Endometrial microvascular endothelial cells (primary cell): Measurements from ENCODE around the gene TSPAN1. TPM values are rescaled to one million over a fixed set of nuclear protein-coding genes. Genes with fewer than 3 reads are reported as not detected.

ENCODE experiments used
- in situ Hi-C: cut with HindIII; loops from 2 replicates; pipeline ENCODE4 v1.10.0; 2017; ENCODE audit warnings: low sequenced_read_pairs, low pct_unique_long_range_greater_than_20kb; ENCODE audit errors: inconsistent ontology term
- total RNA-seq: library from RNA; depleted of rRNA; stranded (reverse); fragments of >200 nt; gene quantifications from one replicate; pipeline ENCODE4 v1.2.3, GENCODE V29; 2015; ENCODE audit errors: inconsistent ontology term

The TSPAN1 gene, protein sequence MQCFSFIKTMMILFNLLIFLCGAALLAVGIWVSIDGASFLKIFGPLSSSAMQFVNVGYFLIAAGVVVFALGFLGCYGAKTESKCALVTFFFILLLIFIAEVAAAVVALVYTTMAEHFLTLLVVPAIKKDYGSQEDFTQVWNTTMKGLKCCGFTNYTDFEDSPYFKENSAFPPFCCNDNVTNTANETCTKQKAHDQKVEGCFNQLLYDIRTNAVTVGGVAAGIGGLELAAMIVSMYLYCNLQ
- 1.4 TPM for total RNA-seq

DNA sequence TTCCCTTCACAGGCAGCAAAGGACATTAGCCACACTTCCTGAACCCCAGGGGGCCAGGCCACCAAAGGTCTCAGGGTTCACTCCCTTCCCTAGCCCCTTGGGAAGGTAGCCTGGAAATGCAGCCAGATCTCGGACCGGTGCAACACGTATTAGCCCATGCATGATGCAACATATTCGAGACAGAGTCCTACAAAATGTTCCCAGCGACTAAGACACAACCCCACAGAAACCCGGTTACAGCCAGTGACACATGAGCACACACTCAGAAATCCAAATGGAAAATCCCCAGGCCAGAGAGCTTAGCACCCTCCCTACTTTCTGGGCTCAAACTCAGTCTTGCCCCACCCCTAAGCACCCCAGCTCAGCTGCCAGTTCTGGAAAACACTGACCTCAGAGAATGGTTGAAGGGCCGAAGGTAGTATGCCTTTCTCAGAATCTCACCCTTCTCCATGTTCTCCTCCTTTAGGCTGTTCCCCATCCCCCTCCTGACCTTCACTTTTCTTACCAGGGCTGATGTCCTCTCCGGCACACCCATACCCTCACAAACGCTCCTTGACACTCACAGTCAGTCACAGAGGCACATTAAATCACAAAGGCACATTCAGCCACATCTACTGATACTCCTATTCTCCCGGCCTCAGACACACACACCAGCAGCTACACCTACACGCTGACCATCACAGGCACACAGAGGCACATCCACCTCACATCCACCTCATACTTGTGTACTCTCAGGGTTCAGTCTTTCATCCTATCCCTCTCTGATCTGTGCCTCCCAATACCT, at the start of gene TSPAN1:
Gene TSPAN1 (plus strand): TSS at position 640 of the 784 bp plus-strand sequence. CDS start 6,021 bp downstream, outside the sequence.
- in situ Hi-C loops, result loop anchor here (25.0 kb wide), 1 partner anchor 137 kb away; no protein-coding TSS in a partner anchor

DNA sequence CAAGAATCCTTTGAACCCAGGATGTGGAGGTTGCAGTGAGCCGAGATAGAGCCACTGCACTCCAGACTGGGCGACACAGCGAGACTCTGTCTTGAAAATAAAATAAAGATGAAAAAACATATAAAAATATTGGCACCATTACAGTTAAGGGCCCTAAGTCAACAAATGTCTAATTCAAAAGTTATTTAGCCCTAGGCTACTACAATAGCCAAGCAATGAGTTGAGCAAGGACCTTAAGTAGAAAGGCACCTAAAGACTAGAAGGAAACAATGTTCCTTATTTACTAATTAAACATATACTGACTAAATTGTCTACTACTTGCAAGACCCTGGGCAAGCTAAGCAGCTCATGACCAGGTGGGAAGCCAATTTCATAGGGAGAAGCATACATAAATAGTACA, 46.5 kb upstream of the TSPAN1 start:
- in situ Hi-C loops, result no loop called here

DNA sequence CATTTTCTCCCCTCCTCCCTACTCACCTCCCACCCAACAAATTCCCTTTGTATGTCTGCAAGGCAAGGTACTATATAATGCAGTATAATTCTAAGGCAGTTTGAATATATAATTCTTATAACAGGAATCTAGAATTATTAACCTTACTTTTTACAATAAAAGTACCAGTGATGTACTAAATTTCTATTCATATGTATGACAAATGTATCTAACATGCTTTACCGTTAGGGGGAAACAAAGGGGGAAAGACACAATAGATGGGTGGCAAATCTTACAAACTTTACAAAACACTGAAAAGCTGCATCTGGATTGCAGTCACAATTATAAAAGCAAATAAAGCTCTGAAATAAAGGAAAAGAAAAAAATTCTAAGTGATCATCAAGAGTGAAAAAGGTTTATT, 44.8 kb upstream of the TSPAN1 start:
- in situ Hi-C loops, result no loop called here

DNA sequence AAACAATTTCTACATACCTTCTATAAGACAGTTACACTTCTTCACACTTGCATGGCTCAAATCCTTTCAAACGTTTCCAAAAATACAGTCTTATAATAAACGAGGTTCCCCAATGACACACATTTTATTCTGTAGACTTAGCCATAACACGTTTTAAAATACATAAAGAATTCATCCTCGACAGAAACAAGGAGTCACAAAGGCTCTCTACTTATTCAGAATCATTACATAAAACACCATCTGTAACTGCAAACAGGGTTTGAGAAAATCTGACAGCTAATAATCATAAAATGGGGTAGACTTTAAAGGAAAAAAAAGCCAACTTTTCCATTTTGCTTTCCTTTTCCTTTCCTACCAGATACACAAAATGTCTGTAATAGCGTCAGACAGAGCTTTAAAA, 44.3 kb upstream of the TSPAN1 start:
- in situ Hi-C loops, result no loop called here

DNA sequence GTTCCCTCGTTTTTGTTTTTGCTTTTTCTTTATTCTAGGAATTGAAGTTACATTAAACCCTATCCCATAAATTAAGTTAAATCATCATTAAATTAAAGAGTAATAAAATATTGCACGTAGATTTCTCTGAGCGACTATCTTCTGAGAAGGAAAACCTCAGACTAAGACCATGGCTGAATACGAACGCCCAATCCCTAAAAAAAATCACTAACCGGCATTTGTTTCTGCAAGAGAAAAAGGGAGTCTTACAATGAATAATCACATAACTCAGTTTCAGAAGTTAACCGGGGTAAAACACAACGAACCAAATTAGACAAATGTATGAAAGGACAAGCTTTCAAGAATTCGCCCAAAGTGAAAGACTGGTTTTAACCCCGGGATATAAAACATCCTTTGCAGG, 43.8 kb upstream of the TSPAN1 start:
- in situ Hi-C loops, result no loop called here

DNA sequence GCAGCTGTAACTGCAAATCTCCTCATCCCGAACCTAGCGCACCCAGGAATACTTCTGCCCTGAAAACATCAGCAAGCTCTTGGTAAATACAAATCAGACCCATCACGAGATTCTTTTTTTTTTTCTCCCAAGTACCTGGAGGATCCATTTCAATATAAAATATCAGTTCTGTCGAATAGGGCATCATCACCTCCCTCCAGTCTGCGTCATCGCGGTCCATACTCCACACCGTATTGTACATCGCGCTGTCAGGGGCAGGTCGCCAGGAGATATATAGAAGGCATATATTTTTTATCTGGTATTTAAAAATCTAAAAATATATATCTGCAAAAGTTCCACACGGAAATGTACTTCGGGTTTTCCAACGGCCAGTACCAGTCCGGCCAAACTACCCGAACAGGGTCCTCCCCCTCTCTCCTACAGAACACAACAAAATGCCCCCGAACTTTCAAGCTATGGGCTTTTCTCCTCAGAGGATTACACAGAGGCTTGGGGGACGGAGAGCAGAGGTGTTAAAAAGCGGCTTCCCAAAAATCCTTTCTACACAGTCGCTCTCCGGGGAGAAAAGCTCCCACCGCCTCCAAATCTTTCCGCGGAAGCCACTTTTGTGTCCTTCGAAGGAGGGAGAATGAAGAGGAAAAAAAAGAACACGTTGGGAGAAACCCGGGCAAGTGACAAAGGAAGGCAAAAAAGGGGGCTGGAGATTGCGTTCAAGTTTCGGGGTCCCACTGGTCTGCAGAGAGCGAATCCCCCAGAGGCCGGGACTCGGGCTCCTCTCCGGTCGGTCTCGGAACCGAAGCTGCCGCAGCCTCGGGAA, 43.0 kb upstream of the TSPAN1 start:
- in situ Hi-C loops, result no loop called here

DNA sequence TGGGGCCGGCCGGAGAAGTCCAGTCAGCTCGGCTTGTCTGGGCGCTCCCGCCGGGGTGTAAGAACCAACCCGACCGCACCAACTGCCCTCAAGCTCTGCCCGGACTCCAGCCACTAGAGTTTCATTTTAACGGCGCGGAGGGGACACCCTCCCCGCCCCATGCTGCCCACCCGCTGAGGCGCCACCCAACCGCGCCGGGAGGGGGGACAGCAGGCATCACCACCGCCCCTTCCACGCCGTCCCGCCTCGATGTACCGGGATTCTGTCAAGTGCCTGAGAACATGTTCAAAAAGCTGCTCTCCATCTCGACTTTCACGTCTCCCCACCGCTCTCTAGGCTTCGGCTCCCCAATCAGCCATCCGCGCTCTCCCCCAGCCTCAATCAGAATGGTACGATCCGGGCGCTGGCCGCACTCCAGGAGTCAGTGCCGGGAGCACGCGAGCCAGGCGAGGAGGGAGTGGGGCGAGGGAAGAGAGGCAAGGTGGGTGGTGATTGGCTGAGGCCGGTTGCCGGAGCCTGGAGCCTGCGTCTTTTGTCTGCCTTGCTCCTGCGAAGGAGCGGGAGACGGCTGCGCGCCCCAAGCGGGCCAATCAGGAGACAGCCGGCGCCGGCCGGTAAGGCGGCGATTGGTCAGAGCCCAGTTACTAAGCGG, 42.2 kb upstream of the TSPAN1 start, which contains the start of gene PIK3R3:
Gene PIK3R3 (minus strand): TSS at position 101 of the 652 bp plus-strand sequence. CDS start 677 bp downstream, outside the sequence.
- in situ Hi-C loops, result no loop called here

DNA sequence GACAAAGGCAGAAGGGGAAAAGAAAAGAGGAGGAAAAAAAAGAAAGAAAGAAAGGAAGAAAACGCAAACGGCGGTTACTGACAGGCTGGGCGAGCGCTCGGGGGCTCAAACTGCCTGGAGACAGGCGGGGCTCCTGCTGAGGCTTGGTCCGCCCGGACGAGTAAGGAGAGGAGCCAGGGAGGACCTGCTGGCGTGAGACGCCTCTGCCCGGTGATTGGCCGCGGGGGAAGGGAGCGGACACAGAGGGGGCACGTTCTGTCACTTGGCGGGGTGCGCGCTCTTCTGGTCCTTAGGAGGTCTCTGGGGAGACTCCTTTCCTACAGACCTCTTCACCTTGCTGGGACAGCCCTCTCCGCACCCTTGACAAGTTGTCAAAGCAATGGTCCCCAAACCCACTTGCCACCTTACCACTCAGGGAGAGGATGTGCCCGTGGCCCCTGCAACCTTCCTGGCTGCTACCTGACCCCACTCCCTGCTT, 41.7 kb upstream of the TSPAN1 start:
- in situ Hi-C loops, result no loop called here

DNA sequence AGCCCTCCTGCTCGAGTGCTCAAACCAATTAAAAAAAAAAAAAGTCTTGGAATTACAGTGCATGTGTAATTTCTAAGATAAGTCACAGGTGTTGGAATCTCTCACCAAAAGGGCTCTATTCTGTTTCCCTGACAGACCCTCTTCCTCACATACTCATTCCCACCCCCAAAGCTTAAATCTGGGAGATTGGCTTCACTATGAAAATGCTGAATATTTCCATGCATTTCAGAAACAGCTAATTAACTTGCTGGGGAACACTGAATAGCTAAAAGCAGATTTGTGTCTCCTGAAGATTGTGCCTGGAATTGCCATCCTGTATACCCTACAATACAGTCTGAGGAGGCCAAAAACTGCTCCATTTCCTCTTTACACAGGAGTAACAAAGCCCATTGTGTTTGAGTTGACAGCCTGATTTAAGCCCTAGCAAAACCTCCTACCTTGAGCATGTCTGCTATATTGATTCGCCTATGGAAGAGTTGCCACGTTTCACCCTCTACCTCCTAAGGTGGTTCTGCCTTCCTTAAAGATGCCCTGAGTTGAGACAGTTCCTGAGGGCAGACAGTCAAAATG, 41.0 kb upstream of the TSPAN1 start:
- in situ Hi-C loops, result no loop called here

DNA sequence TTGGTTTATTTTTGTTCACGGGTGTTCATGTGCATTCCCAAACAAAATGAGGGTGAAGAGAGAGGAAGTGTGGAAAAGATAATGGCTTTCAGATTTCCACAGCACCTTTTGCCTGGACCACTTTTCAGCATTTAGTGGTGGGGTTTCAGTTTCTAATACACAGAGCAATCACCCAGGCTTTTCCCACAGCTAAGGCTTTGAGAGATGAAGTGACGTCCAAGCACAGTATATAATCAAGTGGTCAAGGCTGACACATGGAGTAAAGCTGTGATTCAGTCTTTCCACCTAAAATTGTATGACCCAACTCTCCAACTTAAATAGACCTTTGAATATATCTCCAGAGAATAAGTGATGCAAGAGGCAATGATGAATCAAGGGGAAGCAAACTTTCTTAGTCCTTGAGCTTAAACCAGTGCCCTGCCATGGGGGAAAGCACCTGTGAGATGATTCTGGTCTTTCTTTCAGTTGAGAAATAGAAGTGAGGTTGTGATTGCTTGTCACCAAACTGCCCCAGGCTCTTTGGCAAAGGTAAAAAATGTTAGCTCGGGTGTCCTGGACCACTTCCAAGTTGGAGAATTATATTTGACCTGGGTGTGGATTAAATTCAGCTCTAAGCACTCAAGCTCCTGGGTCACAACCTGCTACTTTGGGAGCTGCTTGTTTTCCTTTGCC, 40.1 kb upstream of the TSPAN1 start:
- in situ Hi-C loops, result no loop called here

DNA sequence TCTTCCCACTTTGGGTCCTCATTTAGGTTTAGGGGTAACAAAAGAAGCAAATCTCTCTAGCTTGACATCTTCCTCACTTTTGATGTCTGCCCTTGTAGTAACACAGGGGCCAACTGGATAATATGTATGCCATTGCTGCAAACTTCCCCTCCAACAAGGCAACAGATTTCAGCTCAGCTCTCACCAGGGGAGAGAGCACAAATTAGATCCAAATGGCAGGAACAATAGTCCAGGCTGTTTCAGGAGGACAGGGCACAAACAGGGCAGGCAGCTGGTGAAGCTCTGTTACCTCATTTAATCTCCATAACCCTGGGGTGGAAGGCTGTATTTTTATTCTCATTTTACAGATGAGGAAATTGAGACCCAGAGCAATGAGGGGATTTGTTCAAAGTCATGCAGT, 38.2 kb upstream of the TSPAN1 start:
- in situ Hi-C loops, result no loop called here

DNA sequence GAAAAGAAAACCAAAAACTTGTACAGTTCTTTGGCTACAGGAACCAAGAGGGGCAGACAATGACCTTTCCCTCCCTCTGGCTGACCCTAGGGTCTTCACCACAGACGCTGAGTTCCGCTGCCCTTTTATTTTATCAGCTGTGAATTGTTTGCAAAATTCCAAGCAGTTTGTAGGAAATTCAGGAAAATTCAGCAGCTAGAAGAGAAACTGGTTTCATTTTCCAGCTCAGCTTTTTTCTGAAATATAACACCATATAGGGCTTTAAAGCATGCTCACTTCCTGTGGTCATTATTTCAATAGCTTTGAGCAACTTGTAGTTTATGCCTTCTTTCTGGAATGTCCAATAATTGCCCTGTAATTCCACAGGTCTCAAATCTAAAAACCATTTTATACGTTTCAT, 37.0 kb upstream of the TSPAN1 start:
- in situ Hi-C loops, result no loop called here

DNA sequence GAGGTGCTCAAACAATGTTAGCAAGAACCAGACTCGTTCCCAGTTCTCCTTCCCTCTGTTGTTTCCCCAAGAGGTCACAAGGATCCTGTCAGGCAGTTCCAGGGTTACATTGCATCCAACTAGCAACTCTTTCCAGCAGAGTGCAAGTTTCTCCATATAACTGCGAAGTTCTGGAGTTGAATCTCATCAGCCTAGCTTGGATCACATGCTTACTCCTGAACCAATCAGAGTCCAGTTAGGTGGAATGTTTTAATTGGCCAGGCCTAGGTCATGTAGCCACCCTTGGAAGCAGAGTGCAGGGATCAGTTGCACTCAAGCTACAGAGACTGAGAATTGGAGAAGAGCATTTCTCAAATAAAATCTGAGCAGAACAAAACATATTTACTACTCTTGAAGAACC, 26.6 kb upstream of the TSPAN1 start:
- in situ Hi-C loops, result no loop called here

DNA sequence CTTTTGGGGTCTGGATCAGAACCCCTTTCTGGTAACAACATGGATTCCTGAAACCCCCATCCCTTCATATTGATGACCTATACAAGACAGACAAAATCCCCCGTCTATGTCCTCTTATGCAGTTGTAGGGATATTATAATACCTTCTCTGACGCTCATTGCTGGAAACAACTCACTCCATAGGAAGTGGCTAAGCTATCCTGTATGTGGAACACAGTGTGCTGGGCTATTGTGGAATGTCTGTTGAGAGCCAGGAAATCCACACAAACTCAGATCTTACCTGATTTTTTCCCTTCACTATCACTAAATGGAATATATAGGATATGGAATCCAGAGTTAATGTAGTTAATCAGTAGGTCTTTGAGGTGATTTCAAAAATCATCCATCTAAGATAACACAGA, 24.8 kb upstream of the TSPAN1 start:
- in situ Hi-C loops, result no loop called here

DNA sequence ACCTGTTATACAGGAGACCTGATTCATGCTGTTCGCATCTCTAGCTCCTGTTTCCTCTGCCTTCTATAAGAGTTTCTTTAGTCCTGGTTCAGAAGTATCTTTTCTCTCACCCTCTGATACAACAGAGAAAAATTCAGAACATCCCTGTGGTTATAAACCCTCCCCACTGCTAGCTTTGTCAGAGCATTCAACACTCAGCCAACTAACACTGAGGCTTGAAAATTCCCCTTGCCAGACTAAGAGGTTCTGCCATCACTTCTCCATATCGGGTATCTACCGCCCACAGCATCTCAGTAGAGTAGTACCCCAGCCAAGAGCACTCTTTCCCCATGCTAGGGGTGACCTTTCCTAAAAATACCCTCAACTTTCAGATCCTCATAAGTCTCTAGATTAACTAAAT, 22.9 kb upstream of the TSPAN1 start:
- in situ Hi-C loops, result no loop called here

DNA sequence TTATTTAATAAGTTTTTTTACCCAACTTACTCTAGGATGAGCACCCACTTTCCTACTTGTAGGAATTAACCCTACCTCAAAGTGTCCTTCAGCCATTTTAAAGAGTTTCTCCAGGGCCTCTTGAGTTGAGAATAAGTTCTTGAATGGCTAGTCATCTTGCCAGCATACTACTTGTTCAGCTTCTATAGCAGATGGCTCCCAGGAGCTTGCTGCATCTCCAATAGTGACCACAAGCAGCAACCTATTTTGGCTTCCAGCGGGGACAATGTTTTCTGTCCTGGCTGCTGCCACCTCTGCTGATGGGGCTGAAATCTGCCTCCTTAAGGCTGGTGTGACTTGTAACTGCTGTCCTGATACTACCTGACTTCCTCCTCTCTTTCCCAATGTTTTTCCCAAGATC, 21.7 kb upstream of the TSPAN1 start:
- in situ Hi-C loops, result no loop called here

DNA sequence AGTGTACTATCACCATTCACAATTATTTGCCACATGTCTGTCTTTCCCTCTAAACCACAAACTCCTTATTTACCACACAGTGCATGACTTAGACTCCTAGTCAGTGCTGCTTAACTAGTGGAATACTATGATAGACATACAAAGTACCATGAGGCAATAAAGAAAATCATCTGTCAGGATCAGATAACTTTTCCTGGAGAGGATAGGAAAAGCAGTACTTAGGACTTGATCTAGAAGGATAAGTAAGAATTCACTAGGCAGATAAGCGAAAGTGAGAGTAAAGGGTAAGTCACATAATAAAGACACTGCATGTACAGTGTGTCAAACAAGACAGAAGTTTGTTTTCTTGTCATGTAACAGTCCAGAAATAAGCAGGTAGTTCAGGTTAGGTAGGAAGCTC, 21.2 kb upstream of the TSPAN1 start:
- in situ Hi-C loops, result no loop called here

DNA sequence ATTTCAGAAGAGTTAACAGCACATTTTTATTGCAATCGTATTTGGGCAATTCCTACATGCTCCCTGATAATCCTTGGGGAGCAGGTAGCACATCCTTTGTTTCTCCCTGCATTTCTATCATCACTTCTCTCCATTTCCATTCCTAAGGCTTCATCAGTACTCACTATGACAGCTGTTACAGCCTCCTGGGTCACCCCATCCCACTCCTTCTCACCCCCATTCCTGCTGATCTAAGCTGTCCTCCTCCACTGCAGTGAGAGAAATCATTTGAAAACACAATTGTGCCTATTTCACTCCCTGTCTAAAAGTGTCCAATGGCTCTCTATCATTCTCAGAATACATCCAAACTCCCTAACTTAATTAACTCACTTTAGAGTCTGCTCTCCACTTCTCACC, 17.0 kb upstream of the TSPAN1 start:
- in situ Hi-C loops, result no loop called here
